Pulmonary artery endothelial cell (primary cell): ENCODE data around the gene PA2G4. TPM values are rescaled to one million over a fixed set of nuclear protein-coding genes. Genes with fewer than 3 reads are reported as not detected.
A peak's percentile ranks its signal among the peaks of the same experiment; 100 is the strongest.
"Not testable (repeated sequence)": the region's sequence is repeated elsewhere in the genome, so short reads cannot be mapped to it uniquely, and the experiment has no call there.

Source experiments
- DNase-seq: peaks from one replicate; pipeline ENCODE4 v3.0.0-alpha.2; 2011; ENCODE audit warnings: low read depth, low spot score
- total RNA-seq: library from RNA; depleted of rRNA; stranded (reverse); fragments of >200 nt; gene quantifications from 2 replicates; pipeline ENCODE4 v1.2.3, GENCODE V29; 2014

Gene PA2G4
- total RNA-seq: 240 and 266 TPM in 2 replicates

- peak; percentile 96 for DNase-seq
Observed at GRCh38 chr12:56104109-56104814, at the start of gene PA2G4. Gene PA2G4 (plus strand): TSS chr12:56104559. CDS start chr12:56104738, 179 bp downstream.

- not testable (repeated sequence) for DNase-seq
Observed at GRCh38 chr12:56059964-56060363, 44.4 kb upstream of the PA2G4 start.

DNA sequence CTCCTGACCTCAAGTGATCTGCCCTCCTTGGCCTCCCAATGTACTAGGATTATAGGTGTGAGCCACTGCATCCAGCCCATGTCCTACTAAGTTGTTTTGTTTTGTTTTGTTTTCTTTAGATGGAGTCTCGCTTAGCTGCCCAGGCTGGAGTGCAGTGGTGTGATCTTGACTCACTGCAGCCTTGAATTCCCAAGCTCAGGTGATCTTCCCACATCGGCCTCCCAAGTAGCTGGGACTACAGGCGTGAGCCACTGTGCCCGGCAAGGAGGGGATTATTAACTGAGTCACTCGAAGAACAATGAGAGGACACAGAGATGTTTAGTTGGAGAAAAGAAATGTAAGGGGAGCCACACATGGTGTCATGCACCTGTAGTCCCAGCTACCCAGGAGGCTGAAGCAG, 42.4 kb upstream of the PA2G4 start:
- no peak for DNase-seq

- DNase-seq: no peak
Observed at GRCh38 chr12:56062996-56063395, 41.4 kb upstream of the PA2G4 start.

- no peak for DNase-seq
Observed at GRCh38 chr12:56071648-56072047, 32.7 kb upstream of the PA2G4 start.

- no peak for DNase-seq
Observed at GRCh38 chr12:56074396-56074795, 30.0 kb upstream of the PA2G4 start.

DNA sequence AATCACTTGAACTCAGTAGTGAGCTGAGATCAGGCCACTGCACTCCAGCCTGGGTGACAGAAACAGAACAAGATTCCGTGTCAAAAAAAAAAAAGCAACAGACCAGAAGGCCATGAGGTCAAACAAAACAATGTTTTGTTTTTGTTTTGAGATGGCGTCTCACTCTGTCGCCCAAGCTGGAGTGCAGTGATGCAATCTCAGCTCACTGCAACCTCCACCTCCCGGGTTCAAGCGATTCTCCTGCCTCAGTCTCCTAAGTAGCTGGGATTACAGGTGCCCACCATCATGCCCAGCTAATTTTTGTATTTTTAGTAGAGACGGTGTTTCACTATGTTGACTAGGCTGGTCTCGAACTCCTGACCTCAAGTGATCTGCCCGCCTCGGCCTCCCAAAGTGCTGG, 26.4 kb upstream of the PA2G4 start:
- not testable (repeated sequence) for DNase-seq

DNA sequence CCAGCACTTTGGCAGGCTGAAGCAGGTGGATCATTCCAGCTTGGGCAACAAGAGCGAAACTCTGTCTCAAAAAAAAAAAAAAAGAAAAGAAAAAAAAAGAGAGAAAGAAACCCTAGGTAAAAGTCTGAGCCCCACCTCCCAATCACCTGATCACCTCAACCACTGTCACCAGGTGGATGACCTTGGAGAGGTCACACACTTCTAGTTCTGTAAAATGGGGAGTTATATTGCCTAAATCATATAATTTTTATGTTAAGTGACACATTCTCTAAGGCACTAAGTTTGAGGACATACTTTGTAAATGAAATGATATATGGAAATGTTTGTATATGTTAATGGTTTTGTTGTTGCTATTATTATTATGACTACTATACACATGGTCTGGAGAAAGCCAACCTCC, 25.9 kb upstream of the PA2G4 start:
- DNase-seq: no peak

GRCh38 chr12:56078931-56079722, 25.2 kb upstream of the PA2G4 start:
- peak; percentile 66 for DNase-seq

- DNase-seq: peak; percentile 29
Observed at GRCh38 chr12:56079723-56080555, 24.4 kb upstream of the PA2G4 start, which contains the start of gene ERBB3. Gene ERBB3 (plus strand): TSS chr12:56080165. CDS start chr12:56080301, 136 bp downstream.

GRCh38 chr12:56080556-56081138, 23.7 kb upstream of the PA2G4 start:
- DNase-seq: no peak

DNA sequence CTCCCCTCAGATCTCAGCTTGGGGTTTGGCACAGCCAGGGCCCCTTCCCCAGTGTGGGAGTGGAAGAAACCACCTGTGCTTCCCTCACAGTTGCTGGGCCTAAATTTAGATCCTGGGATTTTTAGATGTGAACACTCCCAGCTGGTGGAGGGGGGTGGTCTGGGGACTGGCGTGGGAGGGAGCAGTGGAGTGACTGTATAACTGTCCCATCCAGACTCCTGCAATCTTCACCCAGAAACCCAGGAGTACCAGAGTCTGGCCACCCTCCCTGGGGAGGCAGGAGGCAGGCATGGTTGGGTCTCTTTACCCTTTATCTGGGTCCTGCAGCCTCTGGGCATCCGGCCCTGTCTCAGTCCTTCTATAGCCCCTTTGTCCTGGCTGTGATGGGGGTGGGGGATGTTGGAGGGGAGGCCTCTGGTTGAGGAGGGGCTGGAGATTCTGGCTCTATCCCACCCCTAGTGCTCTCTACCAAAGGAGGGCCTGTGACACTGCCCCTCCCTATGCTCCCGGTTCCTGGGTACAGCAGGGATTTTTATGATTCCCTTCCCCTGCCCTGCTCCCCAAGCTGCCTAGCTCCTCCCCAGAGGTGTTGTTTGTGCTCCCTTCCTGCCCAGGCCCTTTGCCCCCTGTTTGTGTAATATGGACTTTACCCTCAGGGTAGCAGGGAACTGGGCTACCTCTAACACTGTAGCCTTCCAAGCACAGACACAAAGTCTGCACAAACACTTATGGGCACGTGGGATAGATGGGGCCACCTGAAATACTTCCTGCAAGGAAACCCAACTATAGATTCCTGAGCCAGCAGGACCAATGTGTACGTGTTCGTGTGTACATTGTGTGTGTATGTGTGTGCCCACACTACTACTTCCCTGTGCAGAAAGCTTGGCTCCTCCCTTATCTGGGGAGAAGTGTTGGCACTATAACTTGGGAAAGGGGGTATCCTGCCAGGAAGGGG, 22.7 kb upstream of the PA2G4 start:
- no peak for DNase-seq

GRCh38 chr12:56082382-56082781, 22.0 kb upstream of the PA2G4 start:
- DNase-seq: no peak

GRCh38 chr12:56082967-56083366, 21.4 kb upstream of the PA2G4 start:
- DNase-seq: no peak

GRCh38 chr12:56084958-56085543, 19.3 kb upstream of the PA2G4 start:
- DNase-seq: no peak

GRCh38 chr12:56086096-56086495, 18.3 kb upstream of the PA2G4 start:
- DNase-seq: no peak

- no peak for DNase-seq
Observed at GRCh38 chr12:56086608-56087007, 17.8 kb upstream of the PA2G4 start.

GRCh38 chr12:56087220-56087619, 17.1 kb upstream of the PA2G4 start:
- no peak for DNase-seq

- no peak for DNase-seq
Observed at GRCh38 chr12:56097738-56098137, 6.6 kb upstream of the PA2G4 start.

GRCh38 chr12:56098592-56098991, 5.8 kb upstream of the PA2G4 start:
- no peak for DNase-seq
